ENCODE data around the gene SRRM3. TPM values are rescaled to one million over a fixed set of nuclear protein-coding genes. Genes with fewer than 3 reads are reported as not detected.

The SRRM3 gene
- total and polyA plus RNA-seq, 9 of the 15 experiments (the other 6 are each of a cell fraction or from before 2014, with no cell fraction given) = 0.04 to 0.91 (median 0.46) TPM; not detected in 2

DNA sequence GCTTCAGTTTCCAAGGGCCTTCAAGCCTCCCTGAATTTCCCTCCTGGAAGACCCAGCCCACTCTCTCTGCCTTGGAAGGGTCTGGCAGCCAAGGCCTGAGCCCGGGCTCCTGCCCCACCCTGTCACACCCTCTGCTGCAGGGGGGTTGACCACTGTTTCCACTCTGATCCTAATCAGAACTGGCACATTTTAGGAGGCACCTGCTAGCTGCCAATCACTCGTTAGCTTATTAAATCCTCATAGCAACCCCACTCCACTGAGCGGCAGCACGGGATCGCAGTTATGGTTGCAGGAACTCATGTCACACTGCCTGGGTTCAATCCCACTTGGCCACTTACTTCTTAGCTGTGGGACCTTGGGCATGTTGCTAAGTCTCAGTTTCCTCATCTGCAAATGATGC, 113.7 kb downstream of the SRRM3 start (continued):
- no peak for TF ChIP-seq KAT7 (CRISPR knock-in tag; IDR thresholded peaks at IDR 0.05; ENCODE audit: borderline replicate concordance)
- TF ChIP-seq GATA2 (CRISPR knock-in tag; IDR thresholded peaks at IDR 0.05) = no peak
- no peak for TF ChIP-seq ELF2 (CRISPR knock-in tag; IDR thresholded peaks at IDR 0.05)
- TF ChIP-seq TEAD1 (CRISPR knock-in tag; IDR thresholded peaks at IDR 0.05) = no peak
- TF ChIP-seq ZKSCAN3 (CRISPR knock-in tag; IDR thresholded peaks at IDR 0.05) = no peak
- no peak for TF ChIP-seq HMG20B (CRISPR knock-in tag; IDR thresholded peaks at IDR 0.05)
- TF ChIP-seq CTCF (IDR thresholded peaks at IDR 0.05 in 2 of 3, conservative IDR thresholded peaks at IDR 0.05 in 1 of 3; ENCODE audit: insufficient read depth in 2 of 3, low read depth in 1 of 3, low read length in 3 of 3) = peak; percentile 22 to 51 (median 35); a peak in 3 of 6 replicates
- no peak for TF ChIP-seq SFPQ (IDR thresholded peaks at IDR 0.05; ENCODE audit: low read depth, low read length)
- TF ChIP-seq ZNF217 (CRISPR knock-in tag; IDR thresholded peaks at IDR 0.05) = no peak
- TF ChIP-seq ZNF507 (tag; conservative IDR thresholded peaks at IDR 0.05) = no peak
- no peak for TF ChIP-seq MCM2 (IDR thresholded peaks at IDR 0.05; ENCODE audit: low read depth)
- TF ChIP-seq RAD21 (CRISPR knock-in tag; conservative IDR thresholded peaks at IDR 0.05 in 1 of 2, IDR thresholded peaks at IDR 0.05 in 1 of 2) = peak in 1 of 2 experiments; percentile 39; a peak in 2 of 4 replicates
- no peak for TF ChIP-seq ZSCAN29 (IDR thresholded peaks at IDR 0.05)
- TF ChIP-seq DIDO1 (tag; IDR thresholded peaks at IDR 0.05; ENCODE audit: low read depth) = no peak
- TF ChIP-seq, protein P1, sequence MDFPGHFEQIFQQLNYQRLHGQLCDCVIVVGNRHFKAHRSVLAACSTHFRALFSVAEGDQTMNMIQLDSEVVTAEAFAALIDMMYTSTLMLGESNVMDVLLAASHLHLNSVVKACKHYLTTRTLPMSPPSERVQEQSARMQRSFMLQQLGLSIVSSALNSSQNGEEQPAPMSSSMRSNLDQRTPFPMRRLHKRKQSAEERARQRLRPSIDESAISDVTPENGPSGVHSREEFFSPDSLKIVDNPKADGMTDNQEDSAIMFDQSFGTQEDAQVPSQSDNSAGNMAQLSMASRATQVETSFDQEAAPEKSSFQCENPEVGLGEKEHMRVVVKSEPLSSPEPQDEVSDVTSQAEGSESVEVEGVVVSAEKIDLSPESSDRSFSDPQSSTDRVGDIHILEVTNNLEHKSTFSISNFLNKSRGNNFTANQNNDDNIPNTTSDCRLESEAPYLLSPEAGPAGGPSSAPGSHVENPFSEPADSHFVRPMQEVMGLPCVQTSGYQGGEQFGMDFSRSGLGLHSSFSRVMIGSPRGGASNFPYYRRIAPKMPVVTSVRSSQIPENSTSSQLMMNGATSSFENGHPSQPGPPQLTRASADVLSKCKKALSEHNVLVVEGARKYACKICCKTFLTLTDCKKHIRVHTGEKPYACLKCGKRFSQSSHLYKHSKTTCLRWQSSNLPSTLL (IDR thresholded peaks at IDR 0.05) = no peak
- TF ChIP-seq GTF2B (IDR thresholded peaks at IDR 0.05; ENCODE audit: extremely low read depth, insufficient read length) = no peak
- TF ChIP-seq ARHGAP35 (IDR thresholded peaks at IDR 0.05; ENCODE audit: partially characterized antibody) = no peak
- no peak for TF ChIP-seq SIX5 (IDR thresholded peaks at IDR 0.05; ENCODE audit: borderline replicate concordance in 1 of 2, insufficient read depth in 1 of 2, low read depth in 1 of 2, low read length in 2 of 2)
- TF ChIP-seq SMAD4 (CRISPR knock-in tag; conservative IDR thresholded peaks at IDR 0.05) = no peak

Data from K562 (cell line).